GM21360 (cell line): ENCODE results near the gene OR4D9.
"Not testable (repeated sequence)": the region's sequence is repeated elsewhere in the genome, so short reads cannot be mapped to it uniquely, and the experiment has no call there.

ENCODE experiments used
- ATAC-seq: cut with Tn5 transposase; IDR thresholded peaks from one replicate; pipeline ENCODE4 v1.9.1; 2021; ENCODE audit warnings: mild to moderate bottlenecking, moderate library complexity; ENCODE audit not compliant: unreplicated experiment

OR4D9 gene

GRCh38 chr11:59510941-59511589 is at the start of gene OR4D9:
Gene OR4D9 (plus strand): TSS chr11:59511539. CDS start chr11:59514913, 3,374 bp downstream.
- ATAC-seq, result no peak

- ATAC-seq, result no peak
These were observed 48.1 kb upstream of the OR4D9 start for GRCh38 chr11:59463190-59463641.

DNA sequence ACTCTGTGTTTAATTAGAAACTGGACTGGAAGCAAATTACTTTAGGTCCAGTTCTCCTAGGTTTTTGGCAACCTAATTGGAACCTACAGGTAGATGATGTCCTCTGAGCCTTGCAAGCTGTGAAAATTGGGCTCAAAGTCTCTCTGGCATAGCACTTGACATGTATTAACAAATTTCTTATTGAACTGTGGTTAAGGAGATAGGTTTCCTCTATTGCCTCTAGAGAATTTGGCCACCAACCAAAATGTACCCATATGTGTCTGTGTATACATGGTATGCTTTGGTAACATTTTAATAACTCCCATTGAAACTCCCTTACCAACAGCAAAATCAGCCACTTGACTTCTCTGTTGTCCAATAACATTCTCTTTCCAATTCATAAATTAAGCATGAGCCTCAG is 38.3 kb upstream of the OR4D9 start, which contains the start of gene OR4D10:
Gene OR4D10 (plus strand): TSS at position 301 of the 400 bp plus-strand sequence. CDS start 4,115 bp downstream, outside the sequence.
- no peak for ATAC-seq

- no peak for ATAC-seq
These were observed 36.2 kb upstream of the OR4D9 start for GRCh38 chr11:59475176-59475575.

GRCh38 chr11:59479906-59480305 is 31.4 kb upstream of the OR4D9 start:
- ATAC-seq, result no peak

GRCh38 chr11:59480359-59480758 is 31.0 kb upstream of the OR4D9 start:
- no peak for ATAC-seq

DNA sequence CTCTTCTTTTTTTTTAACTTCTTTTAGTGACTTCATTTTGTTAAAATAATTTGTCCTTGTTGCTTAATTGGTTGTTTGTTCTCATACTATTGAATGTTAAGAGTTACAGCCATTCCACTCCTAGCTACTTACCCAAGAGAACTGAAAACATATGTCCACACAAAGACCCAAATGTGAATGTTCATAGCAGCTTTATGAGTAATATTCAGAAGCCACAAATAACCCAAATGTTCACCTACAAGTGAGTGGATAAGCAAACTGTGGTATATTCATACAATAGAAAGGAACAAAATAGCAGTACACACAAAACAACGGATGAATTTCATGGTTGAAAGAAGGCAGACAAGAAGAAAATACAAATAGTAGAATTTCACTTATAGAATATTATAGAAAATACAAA is 9.4 kb upstream of the OR4D9 start:
- no peak for ATAC-seq

DNA sequence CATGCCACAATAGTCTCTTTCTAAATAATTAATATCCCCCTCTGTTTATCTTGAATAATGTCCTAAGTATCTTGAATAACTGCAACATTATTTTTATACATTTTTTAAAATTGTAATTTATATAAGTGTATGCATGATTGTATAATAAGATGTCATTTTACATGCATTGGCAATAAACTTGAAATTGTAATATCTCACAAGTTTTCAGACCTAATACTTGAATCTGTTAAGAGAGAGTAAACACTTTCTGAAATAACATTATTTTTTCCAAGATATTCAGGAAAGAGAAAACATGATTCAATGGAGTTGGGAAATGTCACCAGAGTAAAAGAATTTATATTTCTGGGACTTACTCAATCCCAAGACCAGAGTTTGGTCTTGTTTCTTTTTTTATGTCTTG is 8.1 kb upstream of the OR4D9 start, which contains the start of gene OR4D11:
Gene OR4D11 (plus strand): TSS at position 301 of the 400 bp plus-strand sequence. CDS start 0 bp downstream, at position 301.
- no peak for ATAC-seq

DNA sequence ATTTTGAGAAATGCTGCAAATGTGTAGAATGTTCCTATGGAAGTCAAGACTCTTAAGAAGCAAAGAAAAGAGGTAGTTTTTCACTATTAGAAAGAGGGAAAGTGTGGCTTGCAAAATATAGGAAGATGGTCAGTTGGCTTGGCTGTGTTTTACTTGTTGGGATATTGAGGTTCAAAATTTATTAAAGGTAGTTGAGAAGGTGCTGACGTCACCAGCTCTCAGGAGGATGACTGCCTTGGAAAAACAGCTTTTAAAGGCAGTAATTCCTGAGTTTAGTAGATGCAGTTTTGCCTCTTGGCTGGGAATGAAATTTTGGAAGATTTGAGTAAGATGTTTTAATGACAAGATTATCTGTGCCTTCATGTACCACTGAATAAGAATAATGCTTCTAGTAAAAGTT is 336 bp downstream of the OR4D9 start:
- ATAC-seq, result no peak

- ATAC-seq, result not testable (repeated sequence)
These were observed 8.8 kb downstream of the OR4D9 start for GRCh38 chr11:59520139-59520538.

DNA sequence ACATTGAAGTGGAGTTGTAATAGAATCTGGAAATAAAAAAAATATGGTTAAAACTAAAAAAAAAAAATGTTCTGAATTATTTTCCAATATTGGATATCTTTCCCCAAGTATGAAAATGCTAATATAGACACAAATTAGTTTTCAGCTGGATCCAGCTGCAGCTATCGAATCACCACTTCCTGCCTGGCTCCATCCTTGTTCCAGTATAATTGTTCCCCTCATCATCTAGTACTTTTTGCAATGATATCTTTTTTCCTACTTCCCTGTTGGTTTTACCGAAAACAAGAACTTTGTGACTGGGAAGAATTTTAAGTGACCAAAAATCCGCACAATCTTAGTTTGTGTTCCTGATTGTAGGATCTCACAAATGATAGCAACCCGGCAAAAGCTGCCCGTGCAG is 9.4 kb downstream of the OR4D9 start:
- ATAC-seq, result no peak

DNA sequence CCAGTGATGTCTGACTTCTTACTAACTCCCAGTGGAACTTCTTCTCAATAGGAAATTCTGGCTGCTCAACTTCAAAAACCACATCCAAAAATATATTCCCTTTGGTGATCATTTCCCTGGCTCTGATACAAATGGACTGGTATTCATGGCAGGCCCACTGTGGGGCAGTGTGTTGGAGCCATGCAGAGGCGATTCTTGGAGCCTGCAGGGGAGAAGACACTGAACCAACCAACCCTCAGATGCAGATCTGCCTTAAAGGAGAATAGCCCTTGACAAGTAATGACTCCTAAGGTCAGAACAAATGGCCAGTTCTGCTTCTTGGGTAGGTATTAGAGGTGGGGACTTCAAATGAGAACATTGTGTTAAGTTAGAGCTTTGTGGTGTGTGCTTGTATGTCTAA is 12.2 kb downstream of the OR4D9 start:
- no peak for ATAC-seq

DNA sequence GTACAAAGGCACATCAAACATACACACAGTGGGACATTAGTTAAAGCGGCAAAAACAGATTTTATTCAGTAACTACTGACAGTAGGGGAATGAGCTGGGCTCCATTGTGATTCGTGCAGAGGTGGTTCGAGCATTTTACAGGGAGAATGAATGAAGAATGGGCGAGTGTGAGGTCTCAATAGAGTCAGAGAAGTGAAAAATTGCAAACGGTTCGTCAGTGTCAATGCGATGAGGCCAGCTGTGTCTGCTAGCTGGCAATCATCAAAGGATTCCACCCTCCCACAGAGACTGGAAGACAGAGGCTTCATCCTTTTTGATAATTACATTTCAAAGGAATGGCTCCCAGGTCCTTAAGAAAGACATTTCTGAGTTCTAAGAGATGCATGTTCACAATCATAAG is 17.4 kb downstream of the OR4D9 start:
- no peak for ATAC-seq

DNA sequence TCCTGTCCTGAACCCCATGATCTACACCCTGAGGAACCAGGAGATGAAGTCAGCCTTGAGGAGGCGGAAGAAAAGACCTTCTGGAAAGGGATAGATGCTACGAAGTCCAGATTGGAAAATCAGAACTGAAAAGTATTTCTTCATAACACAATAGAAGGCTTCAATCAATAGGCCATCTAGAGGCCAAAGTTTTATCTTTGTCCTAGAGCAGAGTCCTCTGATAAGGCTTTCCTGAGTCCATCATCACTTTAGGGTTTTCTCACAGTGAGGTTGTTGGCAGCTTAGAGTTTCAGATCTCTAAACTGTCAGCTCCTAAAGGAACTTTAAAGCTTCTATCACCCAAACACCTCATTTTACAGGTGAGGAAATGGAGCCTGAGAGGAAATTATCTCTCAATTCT is 21.3 kb downstream of the OR4D9 start:
- no peak for ATAC-seq

DNA sequence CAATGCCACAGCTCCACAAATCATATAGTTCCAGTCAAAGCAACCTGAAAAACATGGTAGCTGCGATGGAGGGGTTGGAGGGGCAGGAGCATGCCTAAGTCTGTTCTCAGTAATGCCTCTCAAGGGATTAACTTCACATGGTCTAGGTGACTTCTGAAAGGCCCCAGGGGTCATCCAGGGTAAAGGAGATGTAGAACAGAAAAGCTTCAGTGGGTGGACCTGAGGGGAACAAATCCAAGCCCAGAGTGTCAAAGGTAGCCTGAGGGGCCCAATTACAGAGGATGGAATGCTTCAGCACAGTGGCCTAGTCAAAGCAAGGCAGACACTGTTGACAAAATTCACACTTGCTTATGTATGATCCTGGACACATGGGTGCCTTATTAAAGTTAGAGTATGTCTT is 23.3 kb downstream of the OR4D9 start:
- ATAC-seq, result no peak

DNA sequence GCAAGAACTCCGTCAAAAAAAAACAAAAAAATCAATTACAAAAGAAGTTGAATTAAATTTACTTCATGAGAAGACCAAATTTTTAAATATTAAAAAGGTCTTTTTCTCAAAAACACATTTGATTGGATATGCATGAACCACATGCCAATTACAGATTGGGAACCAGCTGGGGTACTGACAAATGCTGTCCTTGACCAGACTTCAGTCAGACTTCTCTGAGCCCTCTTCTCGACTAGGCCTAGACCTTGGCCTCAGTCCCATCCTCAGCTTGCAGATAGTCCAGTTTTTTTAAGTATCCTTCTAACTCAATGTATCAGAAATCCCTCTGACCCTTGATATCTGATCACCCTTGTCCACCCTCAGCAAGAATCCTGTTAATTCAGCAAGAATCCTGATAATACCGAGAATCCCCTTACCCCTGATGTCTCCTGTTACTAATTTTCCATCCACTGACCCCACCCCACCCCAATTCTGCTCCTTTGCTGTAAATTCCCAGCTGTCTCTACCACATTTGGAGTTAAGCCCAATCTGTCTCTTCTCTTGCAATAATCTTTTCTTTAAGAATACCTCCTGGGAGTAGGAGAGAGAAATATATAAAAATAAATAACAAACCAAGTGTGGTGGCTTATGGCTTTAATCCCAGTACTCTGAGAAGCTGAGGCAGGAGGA is 30.9 kb downstream of the OR4D9 start:
- ATAC-seq, result no peak

DNA sequence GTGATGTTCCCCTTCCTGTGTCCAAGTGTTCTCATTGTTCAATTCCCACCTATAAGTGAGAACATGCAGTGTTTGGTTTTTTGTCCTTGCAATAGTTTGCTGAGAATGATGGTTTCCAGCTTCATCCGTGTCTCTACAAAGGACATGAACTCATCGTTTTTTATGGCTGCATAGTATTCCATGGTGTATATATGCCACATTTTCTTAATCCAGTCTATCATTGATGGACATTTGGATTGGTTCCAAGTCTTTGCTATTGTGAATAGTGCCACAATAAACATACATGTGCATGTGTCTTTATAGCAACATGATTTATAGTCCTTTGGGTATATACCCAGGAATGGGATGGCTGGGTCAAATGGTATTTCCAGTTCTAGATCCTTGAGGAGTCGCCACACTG is 32.4 kb downstream of the OR4D9 start:
- not testable (repeated sequence) for ATAC-seq

DNA sequence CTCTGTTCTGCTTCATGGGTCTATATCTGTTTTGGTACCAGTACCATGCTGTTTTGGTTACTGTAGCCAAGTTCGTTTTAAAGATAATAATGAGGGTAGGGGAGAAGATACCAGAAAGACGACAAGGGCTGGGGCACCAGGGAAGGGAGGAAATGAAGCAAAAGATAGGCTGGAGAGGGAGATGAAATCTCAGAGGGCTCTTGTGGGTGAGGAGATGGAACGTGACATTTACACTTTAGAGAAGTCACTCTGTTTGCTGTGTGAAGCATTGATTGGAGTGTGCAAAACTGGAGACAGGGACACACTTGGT is 33.5 kb downstream of the OR4D9 start:
- no peak for ATAC-seq

GRCh38 chr11:59545179-59546020 is 34.1 kb downstream of the OR4D9 start:
- no peak for ATAC-seq

DNA sequence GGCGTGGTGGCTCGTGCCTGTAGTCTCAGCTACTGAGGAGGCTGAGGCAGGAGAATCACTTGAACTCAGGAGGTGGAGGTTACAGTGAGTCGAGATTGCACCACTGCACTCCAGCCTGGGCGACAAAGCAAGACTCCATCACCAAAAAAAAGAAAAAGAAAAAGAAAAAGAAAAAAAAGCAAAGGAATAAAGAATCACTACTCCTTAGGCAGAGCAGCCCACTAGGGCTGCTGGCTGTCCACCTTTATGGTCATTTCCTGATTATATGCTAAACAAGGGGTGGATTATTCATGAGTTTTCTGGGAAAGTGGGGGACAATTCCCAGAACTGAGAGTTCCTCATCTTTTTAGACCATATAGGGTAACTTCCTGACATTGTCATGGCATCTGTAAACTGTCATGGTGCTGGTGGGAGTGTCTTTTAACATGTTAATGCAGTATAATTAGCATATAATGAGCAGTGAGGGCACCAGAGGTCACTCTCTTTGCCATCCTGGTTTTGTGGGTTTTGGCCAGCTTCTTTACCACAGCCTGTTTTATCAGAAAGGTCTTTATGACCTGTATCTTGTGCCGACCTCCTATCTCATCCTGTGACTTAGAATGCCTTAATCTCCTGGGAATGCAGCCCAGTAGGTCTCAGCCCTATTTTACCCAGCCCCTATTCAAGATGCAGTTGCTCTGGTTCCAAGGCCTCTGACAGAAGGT is 36.4 kb downstream of the OR4D9 start:
- ATAC-seq, result not testable (repeated sequence)

DNA sequence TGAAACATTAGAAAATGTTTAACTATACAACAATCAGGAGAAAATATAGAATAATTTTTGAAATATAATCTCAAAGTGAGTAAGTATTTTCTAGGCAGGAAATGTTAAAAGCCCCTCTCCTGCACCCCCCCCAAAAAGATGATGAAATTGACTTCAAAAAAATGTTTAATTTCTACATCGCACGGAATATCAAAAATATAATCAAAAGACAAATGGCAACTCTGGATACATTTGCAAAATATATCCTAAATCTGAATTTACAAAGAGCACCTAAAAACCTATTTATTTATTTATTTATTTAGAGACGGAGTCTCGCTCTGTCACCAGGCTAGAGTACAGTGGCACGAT is 36.9 kb downstream of the OR4D9 start:
- no peak for ATAC-seq
